Measurements from ENCODE around the gene LRRD1. TPM values are rescaled to one million over a fixed set of nuclear protein-coding genes. Genes with fewer than 3 reads are reported as not detected.

Gene LRRD1
- total and polyA plus RNA-seq, 2 of the 8 experiments (the other 6 are each of a cell fraction or from before 2014, with no cell fraction given) = not detected

DNA sequence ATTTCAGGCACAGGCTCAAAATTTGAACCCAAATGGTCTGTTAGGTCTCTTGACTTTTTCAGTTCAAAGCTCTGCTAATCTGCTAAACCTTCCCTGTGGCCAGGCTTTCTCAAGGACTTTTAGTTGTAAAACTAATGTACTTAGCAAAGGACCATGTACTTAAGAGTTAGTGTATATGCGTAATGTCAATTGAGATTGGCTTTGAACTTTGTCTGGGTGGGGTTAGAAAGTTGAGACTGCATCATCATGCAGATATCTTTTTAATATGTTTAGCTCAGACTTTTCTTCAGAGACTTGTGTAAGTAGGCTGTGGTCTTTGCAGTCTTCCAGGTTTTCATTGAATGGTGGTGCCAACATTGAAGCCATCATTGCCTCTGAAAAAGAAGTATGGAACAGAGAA, 78.4 kb downstream of the LRRD1 start (continued):
- no peak for TF ChIP-seq RNF2 (IDR thresholded peaks at IDR 0.05; ENCODE audit: borderline replicate concordance, low read depth, low read length, missing control alignments, poor library complexity, severe bottlenecking)
- TF ChIP-seq ZNF274 (IDR thresholded peaks at IDR 0.05; ENCODE audit: borderline replicate concordance, extremely low read depth, low read length) = no peak
